Measurements from ENCODE around the gene ACAN.
A peak's percentile ranks its signal among the peaks of the same experiment; 100 is the strongest.

Gene ACAN

DNA sequence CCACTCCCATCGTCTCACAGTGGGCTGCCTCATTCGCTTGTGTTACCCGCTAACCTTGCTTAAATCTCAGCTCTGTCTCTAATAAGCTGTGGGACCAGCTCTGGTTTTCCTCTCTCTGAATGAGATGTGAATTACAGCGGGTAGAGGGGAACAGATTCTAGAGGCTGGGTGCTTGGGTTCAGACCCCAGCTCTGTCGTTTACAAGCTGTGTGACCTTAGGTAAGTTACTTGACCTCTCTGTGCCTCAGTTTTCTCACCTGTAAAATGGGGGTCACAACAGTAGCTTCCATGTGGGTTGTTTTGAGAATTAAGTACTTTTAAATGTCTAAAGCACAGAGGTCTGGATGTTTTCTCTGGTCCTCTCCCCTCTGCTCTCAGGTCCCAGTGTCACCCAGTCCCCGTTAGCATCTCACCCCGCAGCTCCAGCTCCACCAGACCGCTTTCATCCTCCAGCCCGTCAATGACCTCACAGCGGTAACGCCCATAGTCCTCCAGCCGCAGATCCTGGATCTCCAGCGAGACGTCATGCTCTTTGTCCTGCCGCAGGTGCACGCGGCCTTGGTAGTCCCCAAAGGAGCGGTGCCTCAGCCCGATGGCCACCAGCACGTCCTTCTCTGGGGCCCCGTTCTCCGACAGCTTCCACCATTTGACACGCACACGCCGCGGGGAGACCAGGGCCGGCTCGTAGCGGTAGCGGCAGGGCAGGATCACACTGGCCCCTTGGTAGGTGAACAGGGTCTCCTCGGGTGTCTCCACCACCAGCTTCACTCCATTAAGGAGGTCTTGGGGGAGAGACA lies 77.9 kb downstream of the ACAN start:
- DNase-seq, result no peak

GRCh38 chr15:88881775-88882174 lies 78.5 kb downstream of the ACAN start:
- DNase-seq, result no peak

- DNase-seq, result no peak
Measured at GRCh38 chr15:88882785-88883184, 79.5 kb downstream of the ACAN start.

DNA sequence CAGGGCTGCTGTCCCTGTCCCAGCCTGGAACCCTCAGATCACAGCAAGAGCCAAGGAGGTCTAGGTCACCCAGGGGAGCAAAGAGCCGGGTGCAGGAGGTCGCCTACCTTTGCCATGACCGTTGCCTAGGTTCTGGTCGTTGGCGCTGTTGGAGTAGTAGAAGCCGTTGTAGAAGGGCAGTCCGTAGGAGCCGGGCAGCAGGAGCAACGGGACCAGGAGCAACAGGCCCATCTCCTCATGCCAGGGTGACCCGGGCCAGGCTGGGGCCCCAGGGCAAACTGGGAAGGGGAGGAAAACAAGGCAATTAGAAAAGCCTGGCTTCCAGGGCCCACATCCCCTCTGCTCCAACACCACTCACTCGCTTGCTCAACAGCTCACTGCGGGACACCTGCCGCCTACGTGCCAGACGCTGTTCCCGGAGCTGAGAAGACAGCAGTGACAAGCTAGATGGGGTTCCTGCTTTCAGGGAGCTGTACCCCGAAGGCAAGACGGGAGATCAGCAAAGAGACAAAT lies 83.9 kb downstream of the ACAN start:
- DNase-seq, result no peak

GRCh38 chr15:88888719-88889118 lies 85.5 kb downstream of the ACAN start:
- no peak for DNase-seq

- DNase-seq, result no peak
Measured at GRCh38 chr15:88890495-88890894, 87.3 kb downstream of the ACAN start.

DNA sequence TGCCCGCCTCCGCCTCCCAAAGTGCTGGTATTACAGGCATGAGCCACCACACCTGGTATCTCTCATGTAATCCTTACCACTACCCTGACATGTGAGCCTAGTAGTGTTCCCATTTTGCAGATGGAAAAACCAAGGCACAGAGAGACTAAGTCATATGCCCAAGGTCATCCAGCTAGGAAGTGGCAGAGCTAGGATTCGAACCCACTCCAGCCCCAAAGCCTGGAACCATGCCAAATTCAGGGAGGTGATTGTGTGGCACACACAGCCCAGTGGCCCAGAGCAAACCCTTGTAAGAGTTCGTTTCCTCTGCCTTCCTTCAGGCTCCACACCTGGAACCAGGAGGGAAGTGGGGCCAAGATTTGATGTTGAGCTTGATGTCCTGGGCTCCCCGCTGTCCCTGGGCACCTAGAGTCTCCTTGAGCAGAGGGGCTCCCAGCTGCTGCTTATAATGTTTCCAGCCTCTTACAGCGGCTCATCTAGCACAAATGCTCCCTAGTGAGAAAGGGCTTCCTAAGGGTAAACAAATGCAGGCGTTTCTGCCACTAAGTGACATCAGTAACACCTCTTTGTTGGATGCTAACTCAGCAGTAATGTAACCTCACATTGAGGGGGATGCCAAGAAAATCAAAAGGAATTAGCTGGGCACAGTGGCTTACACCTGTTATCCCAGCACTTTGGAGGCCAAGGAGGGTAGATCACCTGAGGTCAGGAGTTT lies 88.5 kb downstream of the ACAN start:
- no peak for DNase-seq

DNA sequence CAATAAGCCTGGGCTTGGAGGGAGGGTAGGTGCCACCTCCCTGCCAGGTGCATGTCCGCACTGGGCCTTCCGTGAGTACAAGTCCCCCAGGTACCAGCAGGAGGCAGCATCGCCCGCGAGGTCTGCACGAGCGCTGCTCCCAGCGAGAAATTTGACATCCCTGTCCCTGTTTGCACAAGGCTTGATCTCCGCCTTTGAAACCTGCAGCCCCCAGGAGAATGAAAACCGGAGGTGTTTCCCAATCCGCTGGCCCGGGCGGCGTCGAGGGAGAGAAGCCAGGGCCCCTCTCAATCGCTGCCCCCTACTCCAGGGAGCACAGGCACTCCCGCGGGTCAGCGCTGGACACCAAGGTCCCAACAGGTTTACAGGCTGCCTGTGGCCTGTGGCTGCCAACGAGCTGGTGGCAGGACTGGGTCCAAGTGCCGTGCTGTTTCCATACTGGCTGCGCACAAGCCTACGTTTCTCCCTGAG lies 91.1 kb downstream of the ACAN start:
- DNase-seq, result peak; percentile 89

- peak; percentile 73 for DNase-seq
Measured at GRCh38 chr15:88894819-88895767, 91.9 kb downstream of the ACAN start, which contains the start of gene HAPLN3. HAPLN3 (minus strand) TSS chr15:88895544; CDS start chr15:88887298, 8,246 bp downstream.

DNA sequence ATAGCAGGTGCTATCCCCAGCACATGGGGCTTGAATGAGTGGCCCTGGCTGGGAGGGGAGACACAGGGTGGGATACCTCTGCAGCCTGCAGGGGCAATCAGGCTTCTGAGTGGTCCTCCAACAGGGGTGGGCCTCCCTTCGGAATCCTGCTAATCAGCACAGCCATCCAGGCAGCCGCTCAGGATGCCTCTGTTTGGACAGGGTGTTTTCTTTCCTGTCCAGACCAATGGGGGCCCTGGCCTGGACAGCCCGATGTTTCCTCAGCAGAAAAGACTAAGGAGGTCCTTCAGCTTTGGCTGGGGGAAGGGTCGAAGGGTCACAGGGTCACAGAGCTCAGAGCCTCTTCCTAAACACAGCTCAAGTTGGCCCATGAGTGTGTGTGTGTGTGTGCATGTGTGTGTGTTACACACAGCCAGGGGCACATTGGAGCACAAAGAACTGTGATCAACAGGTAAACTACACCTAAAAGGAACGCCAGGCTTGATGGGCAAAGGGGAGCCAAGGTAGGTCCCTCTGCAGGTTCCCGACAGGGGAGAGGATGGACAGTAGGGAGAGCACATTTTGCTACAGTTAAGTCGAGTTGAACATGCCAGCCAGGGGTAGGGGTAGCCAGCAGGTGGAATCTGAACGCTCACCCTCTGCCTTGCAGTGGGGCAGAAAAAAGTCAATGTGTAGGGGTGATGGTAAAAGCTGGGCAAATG lies 93.2 kb downstream of the ACAN start:
- DNase-seq, result no peak

- no peak for DNase-seq
Measured at GRCh38 chr15:88897142-88897455, 93.9 kb downstream of the ACAN start.

DNA sequence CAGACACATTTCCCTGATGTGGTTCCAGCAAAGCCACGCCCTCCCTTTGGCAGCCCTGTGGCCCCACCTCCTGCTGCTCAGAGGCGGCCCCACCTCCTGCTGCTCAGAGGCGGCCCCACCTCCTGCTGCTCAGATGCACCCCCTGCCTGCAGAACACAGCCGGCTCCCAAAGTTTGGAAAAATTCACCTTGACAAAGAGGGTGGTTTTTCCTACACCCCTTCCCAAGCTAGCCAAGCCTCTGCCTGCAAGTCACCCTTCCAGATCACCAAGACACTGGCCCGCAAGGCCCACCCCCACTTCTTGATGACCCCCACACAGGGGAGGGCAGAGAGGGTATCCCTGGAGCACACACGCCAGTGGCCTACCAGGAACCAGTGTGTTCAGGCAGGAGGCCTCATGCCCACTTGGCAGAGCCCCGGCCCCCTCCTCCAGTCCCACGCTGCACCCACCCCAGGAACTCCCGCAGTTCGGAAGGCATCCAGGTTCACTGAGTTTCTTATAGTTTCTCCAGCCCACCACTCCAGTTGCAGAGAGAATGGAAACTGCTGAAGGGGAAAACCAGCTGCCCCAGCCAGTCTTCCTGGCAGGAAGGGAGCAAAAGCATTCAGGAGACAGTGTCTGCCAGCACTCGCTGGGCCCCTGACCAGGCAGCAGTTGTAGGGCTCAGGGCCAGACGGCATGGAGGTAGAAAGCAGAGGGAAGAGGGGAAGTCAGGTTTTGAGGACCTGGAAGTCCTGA lies 94.4 kb downstream of the ACAN start:
- DNase-seq, result peak; percentile 84

- no peak for DNase-seq
Measured at GRCh38 chr15:88898736-88899135, 95.5 kb downstream of the ACAN start.

- no peak for DNase-seq
Measured at GRCh38 chr15:88899251-88899650, 96.0 kb downstream of the ACAN start.

GRCh38 chr15:88900309-88900981 lies 97.2 kb downstream of the ACAN start:
- DNase-seq, result no peak

- no peak for DNase-seq
Measured at GRCh38 chr15:88900982-88901418, 97.8 kb downstream of the ACAN start.

DNA sequence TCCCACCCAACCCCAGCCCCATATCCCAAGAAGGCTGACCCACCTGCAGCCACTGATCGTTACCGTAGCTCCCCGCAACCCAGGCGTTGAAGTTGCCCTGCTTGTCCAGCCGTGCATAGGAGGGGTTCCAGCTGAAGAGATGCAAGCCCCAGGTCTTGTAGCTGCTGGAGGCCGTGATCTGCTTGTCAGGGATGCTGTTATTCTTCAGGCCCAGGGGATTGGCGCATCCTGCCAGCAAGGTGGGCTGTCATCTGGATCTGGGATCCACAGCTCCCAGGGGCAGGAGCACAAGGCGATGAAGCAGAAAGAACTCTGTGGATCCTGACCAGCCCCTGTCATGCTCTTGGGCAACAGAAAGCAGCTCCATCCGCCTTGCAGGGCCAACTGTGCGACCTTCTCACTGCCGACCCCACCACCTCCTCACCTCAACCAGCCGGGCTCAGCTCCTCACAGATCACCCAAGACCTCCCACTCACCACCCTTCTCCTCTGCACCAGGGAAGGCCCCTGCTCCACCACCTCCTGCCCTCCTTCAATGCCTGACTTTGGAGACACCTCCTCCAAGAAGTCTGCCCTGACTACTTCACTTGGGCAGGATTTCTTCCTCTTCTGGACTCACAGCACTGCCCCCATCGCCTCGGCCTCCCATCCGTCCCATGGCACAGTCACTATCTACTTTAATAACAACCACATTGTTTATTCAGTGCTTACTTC lies 98.4 kb downstream of the ACAN start:
- no peak for DNase-seq

DNA sequence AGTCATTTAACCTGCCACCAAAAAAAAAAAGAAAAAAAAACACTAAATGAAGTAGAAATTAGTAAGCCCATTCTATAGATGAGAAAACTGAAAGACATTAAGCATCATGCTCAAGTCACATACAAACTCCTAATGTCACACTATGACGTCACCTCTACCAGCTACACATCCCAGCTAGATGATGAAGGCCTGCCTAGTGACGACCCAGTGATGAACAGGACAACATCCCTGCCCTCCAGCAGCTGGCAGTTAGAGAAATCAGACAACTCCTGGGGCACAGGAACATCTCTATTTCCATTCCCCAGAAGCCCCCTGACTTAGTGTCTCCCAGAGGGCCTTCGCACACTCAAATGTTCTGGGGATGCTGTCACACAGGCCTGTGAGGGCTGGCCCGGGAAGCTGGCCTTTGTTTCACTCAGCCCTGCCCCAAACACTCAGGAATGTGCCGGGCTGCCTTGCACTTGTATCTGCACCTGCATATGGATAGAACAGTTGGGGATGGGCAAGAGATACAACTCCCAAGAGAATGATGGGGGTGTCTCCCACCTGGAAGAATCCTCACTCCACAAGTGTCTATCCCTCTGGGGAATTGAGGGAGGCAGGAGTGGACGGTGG lies 99.1 kb downstream of the ACAN start:
- no peak for DNase-seq

DNA sequence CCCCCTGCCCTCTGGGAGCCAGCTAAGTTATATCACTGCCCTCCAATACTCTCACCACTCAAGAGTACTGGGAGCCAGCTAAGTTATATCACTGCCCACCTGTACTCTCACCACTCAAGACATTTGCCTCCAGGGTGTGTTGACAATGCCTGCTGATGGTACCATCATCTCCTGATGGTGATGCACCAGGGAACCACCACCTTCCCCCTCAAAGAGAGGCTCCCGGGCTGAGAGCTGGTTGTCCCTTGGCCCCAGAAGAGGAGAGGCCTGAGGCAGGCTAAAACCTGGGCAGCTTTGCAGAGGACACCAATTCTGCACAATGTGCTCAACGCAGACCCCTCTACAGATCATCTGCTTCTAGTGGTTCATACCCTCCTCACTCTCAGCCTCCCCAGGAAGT lies 99.6 kb downstream of the ACAN start:
- no peak for DNase-seq

DNA sequence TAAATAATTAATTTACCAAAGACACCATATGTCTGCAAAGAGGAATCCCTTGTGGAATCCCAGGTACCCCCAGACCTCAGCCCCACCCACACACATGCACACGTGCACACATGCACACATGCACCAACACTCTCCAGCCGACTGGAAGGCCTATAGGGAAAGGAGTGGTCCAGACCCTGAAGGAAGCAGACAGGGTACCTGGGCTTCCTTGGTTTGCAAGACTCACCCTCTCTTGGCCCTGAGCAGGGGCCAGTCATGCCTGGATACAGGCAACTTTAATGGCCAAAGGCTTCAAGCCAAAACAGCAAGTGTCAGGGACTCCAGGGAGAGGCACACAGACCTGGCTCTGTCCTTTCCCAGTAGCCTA lies 101.0 kb downstream of the ACAN start:
- no peak for DNase-seq

All from stimulated activated CD4-positive, alpha-beta T cell treated with anti-CD3 and anti-CD28 coated beads, Interleukin-4, amount 100 ng/mL, for 1 hour (primary cell).